Activated T-cell treated with anti-CD3 and anti-CD28 coated beads, Interleukin-2, amount 50 U/mL, for 24 hours (primary cell): ENCODE measurements around the gene CD8B.

Experiments
- DNase-seq: peaks from one replicate; pipeline ENCODE4 v3.0.0-alpha.2; 2020
- H3K27ac Mint-ChIP-seq: 2 replicates; pipeline ENCODE4 v1.8.0; 2020; ENCODE audit warnings: mild to moderate bottlenecking, mixed read lengths
- H3K27me3 Mint-ChIP-seq: 2 replicates; pipeline ENCODE4 v1.8.0; 2020; ENCODE audit warnings: mixed read lengths
- H3K36me3 Mint-ChIP-seq: 2 replicates; pipeline ENCODE4 v1.8.0; 2020; ENCODE audit warnings: low read depth, mixed read lengths
- H3K4me1 Mint-ChIP-seq: 2 replicates; pipeline ENCODE4 v1.8.0; 2020; ENCODE audit warnings: low read depth, mixed read lengths
- H3K4me3 Mint-ChIP-seq: 2 replicates; pipeline ENCODE4 v1.8.0; 2020; ENCODE audit warnings: mild to moderate bottlenecking, moderate library complexity, mixed read lengths
- H3K9me3 Mint-ChIP-seq: 2 replicates; pipeline ENCODE4 v1.8.0; 2020; ENCODE audit warnings: mixed read lengths

CD8B gene

GRCh38 chr2:86782748-86783147, 78.9 kb downstream of the CD8B start:
- H3K9me3 Mint-ChIP-seq: no peaks in the 10 kb centered on the region
- H3K27ac Mint-ChIP-seq: peak overlapping the region; percentile 16
- peaks cover 22% of the 10 kb centered on the region for H3K36me3 Mint-ChIP-seq

GRCh38 chr2:86781363-86781762, 80.3 kb downstream of the CD8B start:
- no peak for DNase-seq
- peaks cover 34% of the 10 kb centered on the region for H3K4me1 Mint-ChIP-seq
- no peaks in the 10 kb centered on the region for H3K27me3 Mint-ChIP-seq
- H3K27ac Mint-ChIP-seq: no peak overlapping the region
- no peaks in the 10 kb centered on the region for H3K9me3 Mint-ChIP-seq
- no peak overlapping the region for H3K4me3 Mint-ChIP-seq
- H3K36me3 Mint-ChIP-seq: peaks cover 25% of the 10 kb centered on the region

More at GRCh38 chr2:86782748-86783147, 78.9 kb downstream of the CD8B start:
- Mint-ChIP-seq H3K4me1 (peaks cover 42% of the 10 kb centered on the region), H3K4me3 (no peak overlapping the region), H3K27me3 (peaks cover 3% of the 10 kb centered on the region)
- no peak for DNase-seq

- H3K4me1 Mint-ChIP-seq: peaks cover 21% of the 10 kb centered on the region
- H3K9me3 Mint-ChIP-seq: no peaks in the 10 kb centered on the region
- no peak overlapping the region for H3K4me3 Mint-ChIP-seq
- DNase-seq: no peak
- no peak overlapping the region for H3K27ac Mint-ChIP-seq
- no peaks in the 10 kb centered on the region for H3K27me3 Mint-ChIP-seq
- peaks cover 32% of the 10 kb centered on the region for H3K36me3 Mint-ChIP-seq
These were observed 81.7 kb downstream of the CD8B start for GRCh38 chr2:86779971-86780370.

GRCh38 chr2:86778957-86779356, 82.7 kb downstream of the CD8B start:
- Mint-ChIP-seq H3K27ac (no peak overlapping the region), H3K36me3 (peaks cover 35% of the 10 kb centered on the region), H3K9me3 (no peaks in the 10 kb centered on the region), H3K4me3 (no peak overlapping the region), H3K27me3 (no peaks in the 10 kb centered on the region), H3K4me1 (peaks cover 10% of the 10 kb centered on the region)
- no peak for DNase-seq

GRCh38 chr2:86776532-86776931, 85.2 kb downstream of the CD8B start:
- H3K4me3 Mint-ChIP-seq: no peak overlapping the region
- no peaks in the 10 kb centered on the region for H3K4me1 Mint-ChIP-seq
- H3K9me3 Mint-ChIP-seq: no peaks in the 10 kb centered on the region
- H3K27me3 Mint-ChIP-seq: no peaks in the 10 kb centered on the region
- no peak for DNase-seq
- H3K27ac Mint-ChIP-seq: no peak overlapping the region
- peaks cover 59% of the 10 kb centered on the region for H3K36me3 Mint-ChIP-seq

GRCh38 chr2:86775338-86775737, 86.3 kb downstream of the CD8B start:
- no peak overlapping the region for H3K27ac Mint-ChIP-seq
- no peaks in the 10 kb centered on the region for H3K27me3 Mint-ChIP-seq
- no peaks in the 10 kb centered on the region for H3K4me1 Mint-ChIP-seq
- H3K9me3 Mint-ChIP-seq: no peaks in the 10 kb centered on the region
- H3K4me3 Mint-ChIP-seq: no peak overlapping the region
- H3K36me3 Mint-ChIP-seq: peaks cover 71% of the 10 kb centered on the region
- no peak for DNase-seq

- no peak for DNase-seq
- no peaks in the 10 kb centered on the region for H3K9me3 Mint-ChIP-seq
- peaks cover 76% of the 10 kb centered on the region for H3K36me3 Mint-ChIP-seq
- H3K27ac Mint-ChIP-seq: no peak overlapping the region
- no peak overlapping the region for H3K4me3 Mint-ChIP-seq
- no peaks in the 10 kb centered on the region for H3K27me3 Mint-ChIP-seq
- H3K4me1 Mint-ChIP-seq: no peaks in the 10 kb centered on the region
These were observed 86.8 kb downstream of the CD8B start for GRCh38 chr2:86774862-86775261.

GRCh38 chr2:86772611-86773010, 89.1 kb downstream of the CD8B start:
- peaks cover 97% of the 10 kb centered on the region for H3K36me3 Mint-ChIP-seq

GRCh38 chr2:86770816-86771301, 90.8 kb downstream of the CD8B start:
- H3K36me3 Mint-ChIP-seq: peaks cover 97% of the 10 kb centered on the region
- H3K27ac Mint-ChIP-seq: peak overlapping the region; percentile 12
- H3K4me1 Mint-ChIP-seq: no peaks in the 10 kb centered on the region
- no peak for DNase-seq
- H3K4me3 Mint-ChIP-seq: no peak overlapping the region
- no peaks in the 10 kb centered on the region for H3K9me3 Mint-ChIP-seq
- no peaks in the 10 kb centered on the region for H3K27me3 Mint-ChIP-seq

More at GRCh38 chr2:86772611-86773010, 89.1 kb downstream of the CD8B start:
- no peaks in the 10 kb centered on the region for H3K4me1 Mint-ChIP-seq
- no peak overlapping the region for H3K27ac Mint-ChIP-seq
- no peak for DNase-seq
- H3K27me3 Mint-ChIP-seq: no peaks in the 10 kb centered on the region
- H3K9me3 Mint-ChIP-seq: no peaks in the 10 kb centered on the region
- no peak overlapping the region for H3K4me3 Mint-ChIP-seq

GRCh38 chr2:86769838-86770237, 91.8 kb downstream of the CD8B start:
- Mint-ChIP-seq H3K4me1 (peaks cover 4% of the 10 kb centered on the region), H3K27me3 (no peaks in the 10 kb centered on the region), H3K9me3 (no peaks in the 10 kb centered on the region), H3K27ac (no peak overlapping the region), H3K36me3 (peaks cover 97% of the 10 kb centered on the region), H3K4me3 (no peak overlapping the region)
- DNase-seq: no peak

- Mint-ChIP-seq H3K9me3 (no peaks in the 10 kb centered on the region), H3K4me1 (peaks cover 10% of the 10 kb centered on the region), H3K4me3 (no peak overlapping the region), H3K27me3 (no peaks in the 10 kb centered on the region), H3K27ac (no peak overlapping the region), H3K36me3 (peaks cover 84% of the 10 kb centered on the region)
- DNase-seq: no peak
These were observed 93.3 kb downstream of the CD8B start for GRCh38 chr2:86768189-86768949.
